B cell (primary cell): ENCODE results near the gene TAB3.

ENCODE experiments used
- EZH2 ChIP-seq: IDR thresholded peaks from 2 replicates; pipeline ENCODE4 v1.6.1; 2012; ENCODE audit warnings: borderline replicate concordance, low read depth, mild to moderate bottlenecking, moderate library complexity, low read length; ENCODE audit not compliant: insufficient read depth, poor library complexity, severe bottlenecking
- TF ChIP-seq, protein P1 (sequence below): fragments of 200-600 bp; IDR thresholded peaks from one replicate; pipeline ENCODE4 v1.8.0; 2022; ENCODE audit warnings: antibody characterized with exemption, mild to moderate bottlenecking

DNA sequence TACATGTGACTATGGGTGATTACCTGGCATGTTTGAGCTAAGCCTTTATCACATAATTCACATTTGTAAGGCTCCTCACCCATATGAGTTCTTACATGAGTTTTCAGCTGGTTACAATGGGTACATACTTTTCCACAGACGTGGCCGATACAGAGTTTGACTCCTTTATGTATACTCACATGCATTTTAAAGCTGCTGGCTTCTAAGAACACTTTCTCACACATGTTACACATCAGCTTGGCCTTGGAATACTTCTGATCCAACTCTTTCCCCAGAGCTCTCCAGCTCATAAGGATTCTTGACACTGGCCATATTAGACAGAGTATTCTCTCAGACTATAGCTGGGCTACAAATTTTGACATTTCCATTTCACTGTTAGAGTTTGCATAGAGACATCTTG, 66.3 kb downstream of the TAB3 start:
- TF ChIP-seq EZH2 = no peak
- TF ChIP-seq, protein P1, sequence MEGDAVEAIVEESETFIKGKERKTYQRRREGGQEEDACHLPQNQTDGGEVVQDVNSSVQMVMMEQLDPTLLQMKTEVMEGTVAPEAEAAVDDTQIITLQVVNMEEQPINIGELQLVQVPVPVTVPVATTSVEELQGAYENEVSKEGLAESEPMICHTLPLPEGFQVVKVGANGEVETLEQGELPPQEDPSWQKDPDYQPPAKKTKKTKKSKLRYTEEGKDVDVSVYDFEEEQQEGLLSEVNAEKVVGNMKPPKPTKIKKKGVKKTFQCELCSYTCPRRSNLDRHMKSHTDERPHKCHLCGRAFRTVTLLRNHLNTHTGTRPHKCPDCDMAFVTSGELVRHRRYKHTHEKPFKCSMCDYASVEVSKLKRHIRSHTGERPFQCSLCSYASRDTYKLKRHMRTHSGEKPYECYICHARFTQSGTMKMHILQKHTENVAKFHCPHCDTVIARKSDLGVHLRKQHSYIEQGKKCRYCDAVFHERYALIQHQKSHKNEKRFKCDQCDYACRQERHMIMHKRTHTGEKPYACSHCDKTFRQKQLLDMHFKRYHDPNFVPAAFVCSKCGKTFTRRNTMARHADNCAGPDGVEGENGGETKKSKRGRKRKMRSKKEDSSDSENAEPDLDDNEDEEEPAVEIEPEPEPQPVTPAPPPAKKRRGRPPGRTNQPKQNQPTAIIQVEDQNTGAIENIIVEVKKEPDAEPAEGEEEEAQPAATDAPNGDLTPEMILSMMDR = no peak
